Upper lobe of right lung (tissue), 1 donor: ENCODE data around the gene OGFR. TPM values are rescaled to one million over a fixed set of nuclear protein-coding genes. Genes with fewer than 3 reads are reported as not detected.

Source experiments
- ATAC-seq: fragments of 200-7000 bp; cut with Tn5 transposase; one replicate; pipeline ENCODE4 v1.9.1; 2020; ENCODE audit warnings: mild to moderate bottlenecking, moderate library complexity
- DNase-seq: peaks from one replicate; pipeline ENCODE4 v3.0.0-alpha.2; 2020
- H3K27ac ChIP-seq: fragments of 200-600 bp; one replicate; pipeline ENCODE4 v1.8.0; 2022
- H3K27me3 ChIP-seq: fragments of 200-600 bp; one replicate; pipeline ENCODE4 v1.8.0; 2022; ENCODE audit warnings: mild to moderate bottlenecking
- H3K36me3 ChIP-seq: fragments of 200-600 bp; one replicate; pipeline ENCODE4 v1.8.0; 2022
- H3K4me1 ChIP-seq: fragments of 200-600 bp; one replicate; pipeline ENCODE4 v1.8.0; 2022
- H3K4me3 ChIP-seq: fragments of 200-600 bp; one replicate; pipeline ENCODE4 v1.8.0; 2022; ENCODE audit warnings: mild to moderate bottlenecking
- H3K9me3 ChIP-seq: fragments of 200-600 bp; one replicate; pipeline ENCODE4 v1.8.0; 2022
- CTCF ChIP-seq: fragments of 200-600 bp; IDR thresholded peaks from one replicate; pipeline ENCODE4 v1.8.0; 2022; ENCODE audit warnings: antibody characterized with exemption
- intact Hi-C: fragments of 100-400 bp; cut with DNase I; formaldehyde crosslinking; loops from one replicate; pipeline ENCODE4 v1.11.0; 2022
- total RNA-seq: library from RNA; stranded (reverse); fragmentation: NEBNext Ultra II Directional; extraction: Animal tissue kit (Norgen Biotek cat#: 25700); gene quantifications from one replicate; pipeline ENCODE4 v1.2.1, GENCODE V29; 2021
- donor health status: DM: no; HTN: yes; CAD: no; lungs with severe emphysema.

OGFR gene
- total RNA-seq, 1 donor from 2014 or later = 58.2 TPM

GRCh38 chr20:62782149-62782892, 22.3 kb upstream of the OGFR start:
- H3K4me1 ChIP-seq = peaks cover under 1% of the 10 kb centered on the region
- H3K36me3 ChIP-seq = no peaks in the 10 kb centered on the region
- no peak for TF ChIP-seq CTCF
- H3K27ac ChIP-seq = no peak overlapping the region
- peaks cover 8% of the 10 kb centered on the region for H3K27me3 ChIP-seq
- intact Hi-C loops = no loop called here
- no peaks in the 10 kb centered on the region for H3K9me3 ChIP-seq
- ATAC-seq (no peak), DNase-seq (no peak)
- no peak overlapping the region for H3K4me3 ChIP-seq

- DNase-seq (no peak), ATAC-seq (no peak)
- no peak overlapping the region for H3K4me3 ChIP-seq
- H3K27me3 ChIP-seq = peaks cover 8% of the 10 kb centered on the region
- no peaks in the 10 kb centered on the region for H3K36me3 ChIP-seq
- no peak for TF ChIP-seq CTCF
- H3K9me3 ChIP-seq = no peaks in the 10 kb centered on the region
- H3K4me1 ChIP-seq = no peaks in the 10 kb centered on the region
- intact Hi-C loops = no loop called here
- no peak overlapping the region for H3K27ac ChIP-seq
Observed at GRCh38 chr20:62782893-62783278, 21.7 kb upstream of the OGFR start.

GRCh38 chr20:62784497-62784896, 20.1 kb upstream of the OGFR start:
- DNase-seq (no peak), ATAC-seq (no peak)
- intact Hi-C loops = no loop called here
- no peak overlapping the region for H3K27ac ChIP-seq
- no peaks in the 10 kb centered on the region for H3K4me1 ChIP-seq
- no peak overlapping the region for H3K4me3 ChIP-seq
- H3K36me3 ChIP-seq = no peaks in the 10 kb centered on the region
- no peaks in the 10 kb centered on the region for H3K9me3 ChIP-seq
- no peak for TF ChIP-seq CTCF
- H3K27me3 ChIP-seq = peaks cover 8% of the 10 kb centered on the region

GRCh38 chr20:62785393-62785792, 19.2 kb upstream of the OGFR start:
- Histone ChIP-seq H3K36me3 (no peaks in the 10 kb centered on the region), H3K27me3 (peaks cover 5% of the 10 kb centered on the region), H3K9me3 (no peaks in the 10 kb centered on the region), H3K4me3 (no peak overlapping the region), H3K4me1 (no peaks in the 10 kb centered on the region), H3K27ac (no peak overlapping the region)
- DNase-seq (no peak), ATAC-seq (no peak)
- intact Hi-C loops = no loop called here
- no peak for TF ChIP-seq CTCF

GRCh38 chr20:62786157-62786556, 18.5 kb upstream of the OGFR start:
- no peak for ATAC-seq

More at GRCh38 chr20:62786157-62786556, 18.5 kb upstream of the OGFR start:
- no peaks in the 10 kb centered on the region for H3K9me3 ChIP-seq
- TF ChIP-seq CTCF = no peak
- DNase-seq = no peak
- no peaks in the 10 kb centered on the region for H3K27me3 ChIP-seq
- peaks cover 1% of the 10 kb centered on the region for H3K4me1 ChIP-seq
- H3K4me3 ChIP-seq = no peak overlapping the region
- H3K36me3 ChIP-seq = no peaks in the 10 kb centered on the region
- intact Hi-C loops = no loop called here
- H3K27ac ChIP-seq = no peak overlapping the region
